GM04503 (cell line): ENCODE data around the gene FIGNL2.

ENCODE experiments used
- DNase-seq: peaks from one replicate; pipeline ENCODE4 v3.0.0-alpha.2; 2012; ENCODE audit warnings: low read depth

FIGNL2 gene

GRCh38 chr12:51855586-51856428, 7.3 kb upstream of the FIGNL2 start:
- DNase-seq = peak; percentile 11

- peak; percentile 5 for DNase-seq
These were observed 4.1 kb upstream of the FIGNL2 start for GRCh38 chr12:51852404-51853137.

- no peak for DNase-seq
These were observed 3.1 kb upstream of the FIGNL2 start for GRCh38 chr12:51851413-51852124.

- no peak for DNase-seq
These were observed 2.4 kb upstream of the FIGNL2 start for GRCh38 chr12:51850965-51851299.

GRCh38 chr12:51850081-51850964, 1.8 kb upstream of the FIGNL2 start:
- DNase-seq = no peak

GRCh38 chr12:51848841-51849735, 570 bp upstream of the FIGNL2 start:
- DNase-seq = no peak

- no peak for DNase-seq
These were observed 734 bp downstream of the FIGNL2 start for GRCh38 chr12:51847643-51848325.

- no peak for DNase-seq
These were observed 1.4 kb downstream of the FIGNL2 start for GRCh38 chr12:51846911-51847642.

- DNase-seq = no peak
These were observed 2.2 kb downstream of the FIGNL2 start for GRCh38 chr12:51846271-51846691.

- DNase-seq = no peak
These were observed 3.0 kb downstream of the FIGNL2 start for GRCh38 chr12:51845482-51845881.

GRCh38 chr12:51844854-51845253, 3.7 kb downstream of the FIGNL2 start:
- DNase-seq = no peak

GRCh38 chr12:51841727-51842126, 6.8 kb downstream of the FIGNL2 start:
- DNase-seq = no peak

GRCh38 chr12:51840966-51841365, 7.6 kb downstream of the FIGNL2 start:
- no peak for DNase-seq

GRCh38 chr12:51839310-51839947, 9.1 kb downstream of the FIGNL2 start:
- DNase-seq = no peak

- no peak for DNase-seq
These were observed 9.8 kb downstream of the FIGNL2 start for GRCh38 chr12:51838762-51839161.

GRCh38 chr12:51838036-51838435, 10.5 kb downstream of the FIGNL2 start:
- DNase-seq = no peak

- no peak for DNase-seq
These were observed 11.2 kb downstream of the FIGNL2 start for GRCh38 chr12:51837286-51837685.

- no peak for DNase-seq
These were observed 11.7 kb downstream of the FIGNL2 start for GRCh38 chr12:51836827-51837173.
